ENCODE measurements around the gene HSCB. TPM values are rescaled to one million over a fixed set of nuclear protein-coding genes. Genes with fewer than 3 reads are reported as not detected.

HSCB gene
- total RNA-seq, 1 donor from 2014 or later = 14.1 TPM

- no peak for DNase-seq
- Mint-ChIP-seq H3K27me3 (no peaks in the 10 kb centered on the region), H3K27ac (no peak overlapping the region), H3K4me3 (no peak overlapping the region), H3K9me3 (no peaks in the 10 kb centered on the region), H3K36me3 (ENCODE audit: low read depth) (peaks cover 47% of the 10 kb centered on the region), H3K4me1 (peaks cover 27% of the 10 kb centered on the region)
- intact Hi-C loops (cut with micrococcal nuclease) = no loop called here
Observed at GRCh38 chr22:28788601-28789000, 46.8 kb downstream of the HSCB start.

GRCh38 chr22:28791124-28791523 is 49.3 kb downstream of the HSCB start:
- intact Hi-C loops (cut with micrococcal nuclease) = no loop called here
- H3K27me3 Mint-ChIP-seq = no peaks in the 10 kb centered on the region
- peaks cover 44% of the 10 kb centered on the region for H3K4me1 Mint-ChIP-seq
- DNase-seq = no peak
- no peak overlapping the region for H3K4me3 Mint-ChIP-seq
- H3K36me3 Mint-ChIP-seq (ENCODE audit: low read depth) = peaks cover 46% of the 10 kb centered on the region
- no peak overlapping the region for H3K27ac Mint-ChIP-seq
- H3K9me3 Mint-ChIP-seq = no peaks in the 10 kb centered on the region

DNA sequence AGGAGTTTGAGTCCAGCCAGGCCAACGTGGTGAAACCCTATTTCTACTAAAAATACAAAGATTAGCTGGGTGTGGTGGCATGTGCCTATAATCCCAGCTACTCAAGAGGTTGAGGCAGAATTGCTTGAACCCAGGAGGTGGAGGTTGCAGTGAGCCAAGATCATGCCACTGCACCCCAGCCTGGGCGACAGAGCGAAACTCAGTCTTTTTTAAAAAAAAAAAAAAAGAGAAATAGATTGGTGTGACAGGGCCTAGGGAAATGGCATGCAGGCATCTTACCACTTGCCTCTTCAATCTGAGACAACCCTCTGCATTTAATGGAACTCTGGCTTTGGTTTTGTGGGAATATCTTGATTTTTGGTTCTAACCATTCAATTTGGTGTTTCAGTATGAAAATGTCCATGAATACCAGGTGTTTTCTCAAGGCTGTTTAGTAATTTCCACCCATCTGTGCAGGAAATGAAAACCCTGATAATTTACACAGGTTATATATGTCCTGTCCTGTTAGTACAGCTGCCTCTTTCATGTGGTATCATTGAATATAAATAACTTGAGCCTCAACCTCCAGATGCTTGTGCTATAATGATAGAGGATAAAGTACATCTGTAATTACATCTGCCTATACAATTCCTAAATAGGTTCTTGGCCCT is 50.1 kb downstream of the HSCB start:
- no peaks in the 10 kb centered on the region for H3K27me3 Mint-ChIP-seq
- intact Hi-C loops (cut with micrococcal nuclease) = no loop called here
- no peak for DNase-seq
- no peaks in the 10 kb centered on the region for H3K9me3 Mint-ChIP-seq
- H3K4me3 Mint-ChIP-seq = peak overlapping the region; percentile 14
- peaks cover 51% of the 10 kb centered on the region for H3K36me3 Mint-ChIP-seq (ENCODE audit: low read depth)
- H3K27ac Mint-ChIP-seq = peak overlapping the region; percentile 64
- peaks cover 51% of the 10 kb centered on the region for H3K4me1 Mint-ChIP-seq

DNA sequence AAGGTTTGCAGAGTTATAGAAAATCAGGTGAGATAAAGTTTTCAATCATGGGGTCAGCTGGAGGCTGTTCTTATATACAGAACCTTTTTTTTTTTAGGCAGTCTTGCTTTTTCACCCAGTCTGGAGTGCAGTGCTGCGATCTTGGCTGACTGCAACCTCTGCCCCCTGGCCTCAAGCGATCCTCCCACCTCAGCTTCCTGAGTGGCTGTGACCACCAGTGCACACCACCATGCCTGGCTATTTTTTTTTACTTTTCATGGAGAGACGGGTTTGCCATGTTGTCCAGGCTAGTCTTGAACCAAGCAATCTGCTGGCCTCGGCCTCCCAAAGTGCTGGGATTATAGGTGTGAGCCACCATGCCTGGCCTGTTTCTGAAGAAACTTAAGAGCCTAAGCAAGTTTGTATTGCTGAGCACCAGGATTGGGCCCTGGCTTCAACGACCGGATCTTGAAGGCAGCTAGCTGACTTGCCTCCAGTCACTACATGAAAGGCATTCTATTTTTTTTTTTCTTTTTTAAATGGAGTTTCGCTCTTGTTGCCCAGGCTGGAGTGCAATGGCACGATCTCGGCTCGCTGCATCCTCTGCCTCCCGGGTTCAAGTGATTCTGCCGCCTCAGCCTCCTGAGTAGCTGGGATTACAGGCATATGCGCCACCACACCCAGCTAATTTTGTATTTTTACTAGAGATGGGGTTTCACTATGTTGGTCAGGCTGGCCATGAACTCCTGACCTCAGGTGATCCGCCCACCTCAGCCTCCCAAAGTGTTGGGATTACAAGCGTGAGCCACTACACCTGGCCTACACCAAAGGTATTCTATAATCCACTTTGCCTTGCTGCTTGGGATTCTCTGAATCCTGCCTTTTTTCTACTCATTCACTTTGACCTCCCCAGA is 50.9 kb downstream of the HSCB start:
- Mint-ChIP-seq H3K27me3 (no peaks in the 10 kb centered on the region), H3K36me3 (ENCODE audit: low read depth) (peaks cover 56% of the 10 kb centered on the region), H3K27ac (peak overlapping the region; percentile 70), H3K4me1 (peaks cover 54% of the 10 kb centered on the region), H3K9me3 (no peaks in the 10 kb centered on the region), H3K4me3 (peak overlapping the region; percentile 14)
- no peak for DNase-seq
- intact Hi-C loops (cut with micrococcal nuclease) = no loop called here

DNA sequence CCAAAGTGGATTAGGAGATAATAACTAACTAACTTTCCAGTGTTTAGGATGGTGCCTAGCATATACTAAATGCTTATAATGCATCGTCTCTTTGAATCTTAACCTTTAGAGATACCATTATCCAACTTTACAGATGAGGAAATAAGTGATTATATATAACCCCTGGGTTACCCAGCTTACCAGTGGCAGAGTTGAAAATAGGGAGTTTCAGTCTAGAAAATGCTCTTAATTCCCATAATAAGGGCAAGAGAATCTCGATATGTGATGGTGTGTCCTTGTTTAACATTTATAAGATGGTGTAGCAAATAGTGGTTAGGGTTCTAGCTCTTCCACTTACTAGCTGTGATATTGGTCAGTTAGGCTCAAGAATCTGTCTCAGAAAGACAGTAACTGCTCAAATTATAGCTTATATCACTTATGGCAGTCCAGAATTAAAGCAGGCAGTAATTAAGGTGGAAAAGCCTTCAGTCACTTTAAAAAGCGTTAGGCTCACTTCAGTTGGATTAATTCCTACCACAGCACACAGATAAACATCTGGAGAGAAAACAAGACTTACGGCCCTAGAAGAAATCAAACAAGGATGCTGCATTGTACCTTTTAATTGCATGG is 52.2 kb downstream of the HSCB start:
- Mint-ChIP-seq H3K27ac (no peak overlapping the region), H3K27me3 (no peaks in the 10 kb centered on the region), H3K4me3 (peak overlapping the region; percentile 48), H3K9me3 (no peaks in the 10 kb centered on the region), H3K36me3 (ENCODE audit: low read depth) (peaks cover 65% of the 10 kb centered on the region), H3K4me1 (peaks cover 60% of the 10 kb centered on the region)
- intact Hi-C loops (cut with micrococcal nuclease) = no loop called here
- DNase-seq = no peak

GRCh38 chr22:28795071-28795693 is 53.3 kb downstream of the HSCB start:
- peak overlapping the region; percentile 89 for H3K4me3 Mint-ChIP-seq
- peak overlapping the region; percentile 45 for H3K27ac Mint-ChIP-seq
- H3K36me3 Mint-ChIP-seq (ENCODE audit: low read depth) = peaks cover 68% of the 10 kb centered on the region
- intact Hi-C loops (cut with micrococcal nuclease) = no loop called here
- H3K9me3 Mint-ChIP-seq = no peaks in the 10 kb centered on the region
- DNase-seq = no peak
- peaks cover 60% of the 10 kb centered on the region for H3K4me1 Mint-ChIP-seq
- H3K27me3 Mint-ChIP-seq = no peaks in the 10 kb centered on the region

DNA sequence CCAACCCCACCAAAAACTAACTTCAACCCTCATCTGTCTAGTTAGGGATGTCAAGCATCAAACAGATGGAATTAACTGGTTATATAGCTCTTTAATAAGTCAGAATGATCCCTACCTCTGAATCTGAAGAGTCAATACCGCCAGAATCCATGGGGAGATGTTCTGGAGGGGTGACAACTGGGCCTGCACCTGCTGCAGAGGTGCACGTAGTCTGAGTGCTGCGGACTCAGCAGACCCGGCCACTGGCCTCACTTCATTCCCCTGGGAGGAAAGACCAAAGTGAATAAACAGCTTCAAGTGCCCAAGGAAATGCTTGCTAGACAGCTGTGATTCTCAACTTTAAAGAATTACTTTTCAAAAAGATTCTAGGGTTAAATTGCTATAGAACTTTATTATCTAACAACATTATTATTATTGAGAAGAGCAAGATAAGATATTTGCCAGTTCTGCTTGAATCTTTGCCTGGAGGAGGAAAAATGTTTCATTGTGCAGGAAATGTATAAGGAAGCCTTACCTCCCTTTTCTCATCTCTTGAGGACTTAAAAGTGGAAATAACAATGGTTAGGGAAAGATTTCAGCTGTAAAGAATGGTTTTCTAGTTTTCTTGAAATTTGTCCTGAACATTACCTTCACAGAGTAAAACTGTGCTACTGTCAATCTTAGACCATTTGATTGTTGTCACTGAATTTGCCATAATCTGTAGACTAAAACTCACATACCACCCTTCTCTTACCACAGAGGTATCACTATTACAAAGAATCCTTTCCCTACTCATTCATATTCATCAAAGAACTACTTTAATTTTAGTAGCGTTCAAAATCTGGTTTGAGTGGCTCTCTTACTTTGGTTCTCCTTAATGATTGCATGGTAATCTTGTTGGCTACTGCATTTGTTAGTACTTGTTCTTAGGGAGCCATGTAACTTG is 54.4 kb downstream of the HSCB start:
- Mint-ChIP-seq H3K4me1 (peaks cover 58% of the 10 kb centered on the region), H3K27ac (peak overlapping the region; percentile 35), H3K27me3 (no peaks in the 10 kb centered on the region), H3K36me3 (ENCODE audit: low read depth) (peaks cover 68% of the 10 kb centered on the region), H3K4me3 (peak overlapping the region; percentile 89), H3K9me3 (no peaks in the 10 kb centered on the region)
- intact Hi-C loops (cut with micrococcal nuclease) = no loop called here
- DNase-seq = no peak

- Mint-ChIP-seq H3K9me3 (no peaks in the 10 kb centered on the region), H3K36me3 (ENCODE audit: low read depth) (peaks cover 63% of the 10 kb centered on the region)
Observed at GRCh38 chr22:28798810-28799605, 57.2 kb downstream of the HSCB start.

GRCh38 chr22:28799606-28800307 is 57.9 kb downstream of the HSCB start:
- intact Hi-C loops (cut with micrococcal nuclease) = loop anchor here (1.0 to 2.0 kb wide), 6 partner anchors 13 to 397 kb away; partner anchors contain the start of gene HSCB
- Mint-ChIP-seq H3K4me1 (peaks cover 48% of the 10 kb centered on the region), H3K27me3 (no peaks in the 10 kb centered on the region), H3K36me3 (ENCODE audit: low read depth) (peaks cover 63% of the 10 kb centered on the region), H3K9me3 (no peaks in the 10 kb centered on the region), H3K4me3 (peak overlapping the region; percentile 89), H3K27ac (peak overlapping the region; percentile 95)
- peak; percentile 84 for DNase-seq

More at GRCh38 chr22:28798810-28799605, 57.2 kb downstream of the HSCB start:
- DNase-seq = peak; percentile 79
- Mint-ChIP-seq H3K27me3 (no peaks in the 10 kb centered on the region), H3K27ac (peak overlapping the region; percentile 95), H3K4me3 (peak overlapping the region; percentile 89), H3K4me1 (peaks cover 53% of the 10 kb centered on the region)
- intact Hi-C loops (cut with micrococcal nuclease) = loop anchor here (1.0 to 2.0 kb wide), 5 partner anchors 14 to 396 kb away; no protein-coding TSS in a partner anchor

- intact Hi-C loops (cut with micrococcal nuclease) = loop anchor here (1.0 kb wide), 1 partner anchor 58 kb away; the partner anchor contains the start of gene HSCB
- peak; percentile 98 for DNase-seq
- Mint-ChIP-seq H3K27me3 (no peaks in the 10 kb centered on the region), H3K36me3 (ENCODE audit: low read depth) (peaks cover 58% of the 10 kb centered on the region), H3K4me1 (peaks cover 41% of the 10 kb centered on the region), H3K9me3 (no peaks in the 10 kb centered on the region), H3K27ac (peak within 1 kb of the TSS; percentile 95), H3K4me3 (peak within 1 kb of the TSS; percentile 89)
Observed at GRCh38 chr22:28800308-28801041, 58.6 kb downstream of the HSCB start, which contains the start of gene XBP1. XBP1 (minus strand) TSS chr22:28800569.

All from activated CD4-positive, alpha-beta T cell treated with anti-CD3 and anti-CD28 coated beads, Interleukin-2, amount 10 ng/mL, durations not matched to agents 24 days and 14 days (primary cell).